DND-41 (cell line): ENCODE data around the gene LTBP1.

Experiments used
- ATAC-seq: fragments of 200-7000 bp; cut with Tn5 transposase; 3 replicates; pipeline ENCODE4 v1.9.1; 2021; ENCODE audit warnings: low read depth; ENCODE audit not compliant: insufficient read depth
- DNase-seq: peaks from one replicate; pipeline ENCODE4 v3.0.0-alpha.2; 2020
- H2AFZ ChIP-seq: 2 replicates; pipeline ENCODE4 v1.6.0; 2012; ENCODE audit warnings: low read depth, low read length
- H3K27ac ChIP-seq: 2 replicates; pipeline ENCODE4 v1.5.1; 2012; ENCODE audit warnings: low read length, inconsistent platforms
- H3K27me3 ChIP-seq: fragments of 200-600 bp; sonication (generic); 2 replicates; pipeline ENCODE4 v1.6.0; 2012; ENCODE audit warnings: low read length, mild to moderate bottlenecking, inconsistent platforms; ENCODE audit not compliant: insufficient read depth, poor library complexity
- H3K36me3 ChIP-seq: 2 replicates; pipeline ENCODE4 v1.5.1; 2012; ENCODE audit warnings: low read length, inconsistent platforms; ENCODE audit not compliant: insufficient read depth
- H3K4me1 ChIP-seq: 2 replicates; pipeline ENCODE4 v1.5.1; 2012; ENCODE audit warnings: mild to moderate bottlenecking, low read length; ENCODE audit not compliant: insufficient read depth
- H3K4me2 ChIP-seq: 2 replicates; pipeline ENCODE4 v1.6.0; 2012; ENCODE audit warnings: mild to moderate bottlenecking, moderate library complexity, low read length, inconsistent platforms; ENCODE audit not compliant: insufficient read depth
- H3K4me3 ChIP-seq, 2 experiments: fragments of 200-600 bp in 1 of 2; shearing (Covaris generic) in 1 of 2; 2 replicates each; pipeline ENCODE4 v1.5.1; 2012 to 2016; ENCODE audit warnings: inconsistent platforms in 2 of 2, low read length in 2 of 2, mild to moderate bottlenecking in 2 of 2, low read depth in 1 of 2, moderate library complexity in 1 of 2
- H3K79me2 ChIP-seq: 2 replicates; pipeline ENCODE4 v1.6.0; 2012; ENCODE audit warnings: low read length, inconsistent platforms; ENCODE audit not compliant: insufficient read depth
- H3K9ac ChIP-seq: 2 replicates; pipeline ENCODE4 v1.6.0; 2012; ENCODE audit warnings: low read depth, mild to moderate bottlenecking, inconsistent platforms, low read length, moderate library complexity
- H3K9me3 ChIP-seq: 2 replicates; pipeline ENCODE4 v1.5.1; 2012; ENCODE audit warnings: low read length, moderate library complexity, mild to moderate bottlenecking, inconsistent platforms; ENCODE audit not compliant: insufficient read depth, severe bottlenecking
- H4K20me1 ChIP-seq: 2 replicates; pipeline ENCODE4 v1.6.0; 2012; ENCODE audit warnings: low read length; ENCODE audit not compliant: insufficient read depth
- CTCF ChIP-seq: IDR thresholded peaks from 2 replicates; pipeline ENCODE4 v1.5.1; 2012; ENCODE audit warnings: borderline replicate concordance, low read length, moderate library complexity, mild to moderate bottlenecking; ENCODE audit not compliant: poor library complexity, severe bottlenecking; ENCODE audit errors: extremely low read depth
- EZH2 ChIP-seq: IDR thresholded peaks from 3 replicates; pipeline ENCODE4 v1.6.1; 2012; ENCODE audit warnings: borderline replicate concordance, low read depth, mild to moderate bottlenecking, moderate library complexity, low read length, inconsistent platforms; ENCODE audit not compliant: severe bottlenecking

LTBP1 gene

GRCh38 chr2:33005057-33005456 is 58.3 kb downstream of the LTBP1 start:
- H2AFZ ChIP-seq: no peak overlapping the region
- H3K27ac ChIP-seq: no peak overlapping the region
- no peaks in the 10 kb centered on the region for H4K20me1 ChIP-seq
- no peaks in the 10 kb centered on the region for H3K27me3 ChIP-seq
- ATAC-seq: no peak
- DNase-seq: no peak
- no peak for TF ChIP-seq CTCF
- TF ChIP-seq EZH2: no peak
- no peak overlapping the region for H3K4me2 ChIP-seq
- H3K36me3 ChIP-seq: no peaks in the 10 kb centered on the region
- no peaks in the 10 kb centered on the region for H3K4me1 ChIP-seq
- no peaks in the 10 kb centered on the region for H3K9me3 ChIP-seq
- no peaks in the 10 kb centered on the region for H3K79me2 ChIP-seq
- no peak overlapping the region for H3K4me3 ChIP-seq
- H3K9ac ChIP-seq: no peak overlapping the region

GRCh38 chr2:33008716-33009115 is 62.0 kb downstream of the LTBP1 start:
- H2AFZ ChIP-seq: no peak overlapping the region
- no peaks in the 10 kb centered on the region for H3K9me3 ChIP-seq
- no peak overlapping the region for H3K9ac ChIP-seq
- no peak for ATAC-seq
- H3K4me2 ChIP-seq: no peak overlapping the region
- H3K27me3 ChIP-seq: no peaks in the 10 kb centered on the region
- H3K36me3 ChIP-seq: no peaks in the 10 kb centered on the region
- H3K4me1 ChIP-seq: no peaks in the 10 kb centered on the region
- H3K27ac ChIP-seq: no peak overlapping the region
- H3K4me3 ChIP-seq: no peak overlapping the region
- TF ChIP-seq EZH2 (no peak), CTCF (no peak)
- no peak for DNase-seq
- no peaks in the 10 kb centered on the region for H4K20me1 ChIP-seq
- H3K79me2 ChIP-seq: no peaks in the 10 kb centered on the region

GRCh38 chr2:33009249-33009648 is 62.5 kb downstream of the LTBP1 start:
- Histone ChIP-seq H3K27me3 (no peaks in the 10 kb centered on the region), H3K4me2 (no peak overlapping the region), H3K4me3 (no peak overlapping the region), H3K27ac (no peak overlapping the region), H2AFZ (no peak overlapping the region), H3K79me2 (no peaks in the 10 kb centered on the region), H4K20me1 (no peaks in the 10 kb centered on the region), H3K9ac (no peak overlapping the region), H3K9me3 (no peaks in the 10 kb centered on the region), H3K36me3 (no peaks in the 10 kb centered on the region), H3K4me1 (no peaks in the 10 kb centered on the region)
- no peak for TF ChIP-seq CTCF
- no peak for TF ChIP-seq EZH2
- DNase-seq (no peak), ATAC-seq (no peak)

GRCh38 chr2:33011373-33011772 is 64.6 kb downstream of the LTBP1 start:
- Histone ChIP-seq H3K27ac (no peak overlapping the region), H3K27me3 (no peaks in the 10 kb centered on the region), H3K4me2 (no peak overlapping the region), H3K4me1 (no peaks in the 10 kb centered on the region), H3K9me3 (no peaks in the 10 kb centered on the region), H3K4me3 (no peak overlapping the region), H2AFZ (no peak overlapping the region), H3K79me2 (no peaks in the 10 kb centered on the region), H3K36me3 (no peaks in the 10 kb centered on the region), H4K20me1 (no peaks in the 10 kb centered on the region), H3K9ac (no peak overlapping the region)
- no peak for DNase-seq
- no peak for ATAC-seq
- TF ChIP-seq EZH2: no peak
- no peak for TF ChIP-seq CTCF
